OCI-LY3 (cell line): ENCODE results near the gene TDRD7.
A peak's percentile ranks its signal among the peaks of the same experiment; 100 is the strongest.

ENCODE experiments used
- H2AFZ ChIP-seq: fragments of 200-600, 300-600 bp; shearing (Covaris generic); 2 replicates; pipeline ENCODE4 v1.6.0; 2014; ENCODE audit warnings: antibody characterized with exemption, low read depth, low read length
- H3K27ac ChIP-seq: fragments of 200-600, 300-600 bp; sonication (generic); 2 replicates; pipeline ENCODE4 v1.5.1; 2014; ENCODE audit warnings: mild to moderate bottlenecking, low read length, moderate library complexity, mixed read lengths
- H3K27me3 ChIP-seq: fragments of 200-600, 300-600 bp; sonication (generic); 2 replicates; pipeline ENCODE4 v1.6.1; 2014; ENCODE audit warnings: low read depth, low read length, mixed read lengths
- H3K36me3 ChIP-seq: fragments of 200-600, 300-600 bp; sonication (generic); replicated peaks from 2 replicates; pipeline ENCODE3; 2014; ENCODE audit warnings: low read depth, low read length, mixed read lengths
- H3K4me1 ChIP-seq: fragments of 300-600, 200-600 bp; sonication (generic); 2 replicates; pipeline ENCODE4 v1.6.1; 2014; ENCODE audit warnings: low read length, mixed read lengths
- H3K4me2 ChIP-seq: fragments of 200-600, 300-600 bp; sonication (generic); 2 replicates; pipeline ENCODE4 v1.6.1; 2014; ENCODE audit warnings: low read length, mixed read lengths
- H3K4me3 ChIP-seq: fragments of 300-600, 200-600 bp; sonication (generic); 2 replicates; pipeline ENCODE4 v1.5.1; 2014; ENCODE audit warnings: antibody characterized with exemption, mild to moderate bottlenecking, low read length, moderate library complexity
- H3K79me2 ChIP-seq: fragments of 300-600, 200-600 bp; shearing (Covaris generic); 2 replicates; pipeline ENCODE4 v1.6.1; 2014; ENCODE audit warnings: mild to moderate bottlenecking, low read length, mixed read lengths
- H3K9ac ChIP-seq: fragments of 300-600, 200-600 bp; shearing (Covaris generic); 2 replicates; pipeline ENCODE4 v1.6.0; 2014; ENCODE audit warnings: mild to moderate bottlenecking, low read length, moderate library complexity
- H3K9me3 ChIP-seq: fragments of 200-600, 300-600 bp; shearing (Covaris generic); 2 replicates; pipeline ENCODE4 v1.6.1; 2014; ENCODE audit warnings: low read length, mixed read lengths; ENCODE audit not compliant: insufficient read depth
- H4K20me1 ChIP-seq: fragments of 200-600, 300-600 bp; sonication (generic); 2 replicates; pipeline ENCODE4 v1.6.1; 2016; ENCODE audit warnings: low read length, mixed read lengths; ENCODE audit not compliant: insufficient read depth
- CTCF ChIP-seq: fragments of 200-600, 300-600 bp; sonication (generic); IDR thresholded peaks from 2 replicates; pipeline ENCODE4 v1.5.1; 2014; ENCODE audit warnings: antibody characterized with exemption, low read length, low read depth
- EZH2phosphoT487 ChIP-seq: fragments of 200-600 bp; shearing (Covaris generic); IDR thresholded peaks from 2 replicates; pipeline ENCODE4 v1.6.1; 2018; ENCODE audit warnings: antibody characterized with exemption, mixed run types, low read depth

Gene TDRD7

GRCh38 chr9:97397220-97397619, 14.7 kb upstream of the TDRD7 start:
- H4K20me1 ChIP-seq, result no peaks in the 10 kb centered on the region
- no peak overlapping the region for H3K4me3 ChIP-seq
- H2AFZ ChIP-seq, result no peak overlapping the region
- H3K79me2 ChIP-seq, result no peaks in the 10 kb centered on the region
- no peak overlapping the region for H3K4me2 ChIP-seq
- no peaks in the 10 kb centered on the region for H3K36me3 ChIP-seq
- no peaks in the 10 kb centered on the region for H3K27me3 ChIP-seq
- no peak overlapping the region for H3K27ac ChIP-seq
- H3K4me1 ChIP-seq, result peaks cover 21% of the 10 kb centered on the region
- H3K9ac ChIP-seq, result no peak overlapping the region
- H3K9me3 ChIP-seq, result no peaks in the 10 kb centered on the region
- TF ChIP-seq CTCF (no peak), EZH2phosphoT487 (no peak)

GRCh38 chr9:97398999-97399758, 12.7 kb upstream of the TDRD7 start:
- Histone ChIP-seq H3K79me2 (no peaks in the 10 kb centered on the region), H3K36me3 (peaks cover under 1% of the 10 kb centered on the region), H4K20me1 (no peaks in the 10 kb centered on the region), H3K27ac (no peak overlapping the region), H3K4me1 (peaks cover 21% of the 10 kb centered on the region), H3K27me3 (no peaks in the 10 kb centered on the region), H3K4me2 (peak overlapping the region; percentile 77), H3K9me3 (peaks cover 8% of the 10 kb centered on the region; the same call in 1 of the 2 replicates), H2AFZ (0 out of 2 replicates have a peak overlapping the region, but pooled peaks have one; percentile 65), H3K9ac (no peak overlapping the region; the same call in 1 of the 2 replicates), H3K4me3 (peak overlapping the region; percentile 41; the same call in 1 of the 2 replicates)
- TF ChIP-seq CTCF (peak; percentile 90), EZH2phosphoT487 (no peak)

- H3K27ac ChIP-seq, result no peak overlapping the region
Measured at GRCh38 chr9:97403746-97404316, 8.1 kb upstream of the TDRD7 start.

More at GRCh38 chr9:97403746-97404316, 8.1 kb upstream of the TDRD7 start:
- peaks cover 3% of the 10 kb centered on the region; the same call in 1 of the 2 replicates for H3K27me3 ChIP-seq
- H3K4me1 ChIP-seq, result peaks cover 42% of the 10 kb centered on the region
- H3K9ac ChIP-seq, result no peak overlapping the region
- no peak overlapping the region for H3K4me3 ChIP-seq
- H3K79me2 ChIP-seq, result no peaks in the 10 kb centered on the region
- TF ChIP-seq CTCF, result no peak
- TF ChIP-seq EZH2phosphoT487, result no peak
- H4K20me1 ChIP-seq, result no peaks in the 10 kb centered on the region
- peaks cover 6% of the 10 kb centered on the region for H3K36me3 ChIP-seq
- H3K9me3 ChIP-seq, result peaks cover 17% of the 10 kb centered on the region
- no peak overlapping the region for H3K4me2 ChIP-seq
- no peak overlapping the region for H2AFZ ChIP-seq
